Effector CD8-positive, alpha-beta T cell (primary cell): Measurements from ENCODE around the gene LRRC4B.
A peak's percentile ranks its signal among the peaks of the same experiment; 100 is the strongest.

Experiments
- DNase-seq: peaks from one replicate; lab custom pipeline; 2025; lab: John Stamatoyannopoulos, UW

Gene LRRC4B

DNA sequence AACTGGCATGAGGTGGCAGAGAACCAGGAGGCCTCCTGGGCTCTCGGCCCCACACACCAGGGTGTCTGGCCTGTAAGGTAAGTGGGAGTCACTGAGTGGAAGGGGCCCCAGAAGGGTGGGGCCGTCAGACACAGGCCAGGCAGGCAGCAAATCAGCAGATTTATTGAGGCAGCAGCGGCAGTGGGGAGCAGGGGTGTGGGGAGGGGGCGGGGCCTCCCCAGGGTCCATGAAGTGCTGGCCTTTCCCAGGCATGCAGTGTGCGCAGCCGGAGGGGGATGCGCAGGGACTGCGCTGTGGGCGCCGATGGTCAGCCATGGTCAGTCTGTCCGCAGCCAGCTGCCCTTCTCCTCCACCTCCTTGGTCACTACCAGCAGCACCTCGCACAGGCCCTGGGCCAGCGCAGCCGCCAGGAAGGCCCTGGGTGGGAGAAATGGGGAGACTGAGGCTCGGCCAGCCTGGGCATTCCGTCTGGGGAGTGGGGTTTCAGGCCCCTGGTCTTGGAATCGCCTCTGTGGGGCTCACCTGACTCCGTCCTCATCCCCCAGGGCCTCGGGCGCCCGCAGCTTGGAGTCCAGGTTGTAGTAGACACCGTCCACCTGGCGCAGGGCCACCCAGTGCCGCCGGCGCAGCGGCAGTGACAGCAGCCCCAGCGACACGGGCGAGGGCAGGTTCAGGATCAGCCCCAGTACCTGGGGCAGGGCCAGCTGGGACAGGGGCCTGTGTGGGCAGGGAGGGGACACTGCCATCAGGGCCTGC lies 62.2 kb downstream of the LRRC4B start:
- no peak for DNase-seq

DNA sequence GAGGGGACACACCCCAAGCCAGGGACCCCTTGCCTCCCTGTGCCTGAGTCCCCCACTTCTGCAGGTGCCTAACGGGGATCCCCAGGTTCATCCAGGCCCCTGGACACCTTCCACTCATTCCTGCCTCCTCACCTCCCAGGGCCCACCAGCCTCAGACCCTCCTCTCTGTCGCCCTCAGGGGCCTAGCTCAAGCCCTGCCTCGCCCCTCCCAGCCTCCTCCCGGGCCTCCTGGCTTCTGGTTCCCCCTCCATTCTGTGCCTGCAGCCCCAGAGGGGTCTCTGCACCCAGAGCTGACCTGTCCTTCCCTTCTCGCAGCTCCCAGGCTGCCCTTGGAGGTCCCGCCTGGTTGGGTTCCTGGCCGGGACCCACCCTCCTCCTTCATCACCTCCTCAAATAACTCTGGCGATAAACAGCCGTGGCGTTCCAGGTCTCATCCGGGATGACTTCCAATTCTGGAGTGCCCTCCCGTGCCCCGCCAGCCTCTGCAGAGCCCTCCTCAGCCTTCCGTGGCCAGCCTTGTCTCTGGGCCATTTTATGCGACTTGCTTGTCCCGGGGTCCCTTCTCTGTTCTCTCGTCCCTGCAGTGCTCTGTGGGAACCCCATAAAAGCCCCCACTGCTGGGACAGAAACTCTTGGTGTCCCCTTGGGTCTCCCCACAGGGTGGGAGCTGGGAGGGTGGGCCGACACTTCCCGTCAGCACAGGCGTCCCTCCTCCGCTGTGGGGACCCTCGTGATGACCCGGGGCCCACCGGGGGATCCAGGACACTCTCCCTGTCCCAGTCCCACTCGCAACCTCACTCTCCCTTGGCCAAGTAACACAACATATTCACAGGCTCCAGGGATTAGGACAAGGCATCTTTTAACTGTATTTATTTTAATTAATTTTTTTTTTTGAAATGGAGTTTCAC lies 66.4 kb downstream of the LRRC4B start:
- DNase-seq = no peak

DNA sequence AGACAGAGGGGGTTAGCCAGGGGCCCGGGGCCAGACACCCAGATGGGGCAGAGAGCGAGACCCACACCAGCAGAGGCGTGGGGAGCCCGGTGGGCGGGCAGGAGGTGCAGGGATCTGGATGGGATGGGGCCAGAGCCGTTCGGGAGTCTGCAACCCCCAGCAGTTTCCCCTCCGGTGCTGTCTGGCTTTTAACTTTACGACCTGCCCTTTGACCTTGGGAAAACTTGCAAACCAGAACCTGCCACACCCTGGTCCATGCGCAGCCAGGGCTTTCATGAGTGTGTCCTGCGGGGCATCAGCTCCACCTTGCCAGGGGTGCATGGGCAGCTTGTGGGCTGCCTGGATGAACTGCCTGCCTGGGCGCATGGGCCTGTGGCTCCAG lies 67.1 kb downstream of the LRRC4B start:
- no peak for DNase-seq

DNA sequence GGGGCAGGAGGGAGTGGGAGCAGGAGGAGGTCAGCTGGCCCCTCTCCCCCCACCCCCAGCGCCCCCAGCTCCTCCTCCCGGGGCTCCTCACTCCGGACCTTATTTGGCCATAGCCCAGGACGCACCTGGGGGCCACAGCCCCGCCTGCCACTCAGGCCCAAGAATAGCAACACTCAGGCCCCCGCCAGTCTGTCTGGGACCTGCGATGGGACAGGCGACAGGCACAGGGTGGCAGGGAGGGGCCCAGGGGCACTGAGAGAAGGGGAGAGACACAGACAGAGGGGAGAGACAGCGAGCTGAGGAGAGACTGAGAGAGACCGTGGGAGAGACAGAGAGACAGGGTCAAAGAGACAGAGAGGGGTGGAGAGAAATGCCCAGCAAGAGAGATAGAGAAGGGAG lies 67.5 kb downstream of the LRRC4B start:
- DNase-seq = no peak

DNA sequence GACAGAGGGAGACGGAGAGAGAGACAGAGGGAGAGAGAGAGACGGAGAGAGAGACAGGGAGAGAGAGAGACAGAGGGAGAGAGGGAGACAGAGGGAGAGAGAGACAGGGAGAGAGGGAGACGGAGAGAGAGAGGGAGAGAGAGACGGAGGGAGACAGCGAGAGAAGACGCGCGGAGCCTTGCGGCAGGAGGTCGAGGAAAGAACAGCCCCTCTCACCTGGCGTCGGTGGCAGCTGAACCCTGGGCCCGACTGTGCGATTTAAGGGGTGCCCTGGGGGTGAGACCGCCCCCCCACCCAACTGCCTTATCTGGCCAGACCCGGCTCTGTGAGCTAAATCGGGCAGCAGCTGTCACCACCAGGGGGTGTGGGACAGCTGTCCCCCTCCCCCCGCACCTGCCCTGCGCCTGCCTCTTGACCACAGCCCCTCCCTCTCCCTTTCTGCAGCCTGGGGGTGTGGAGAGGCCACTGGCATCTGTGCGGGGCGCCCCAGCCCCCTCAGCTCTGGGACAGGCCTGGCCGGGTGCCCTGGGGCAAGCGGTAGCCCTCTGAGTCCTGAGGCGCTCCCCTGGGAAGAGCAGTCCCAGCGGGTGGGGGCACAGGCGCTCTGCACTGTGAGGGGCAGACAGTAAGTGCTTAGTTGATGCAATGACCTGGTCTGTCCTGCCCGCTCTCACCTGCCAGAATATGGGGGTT lies 68.0 kb downstream of the LRRC4B start:
- DNase-seq = no peak

DNA sequence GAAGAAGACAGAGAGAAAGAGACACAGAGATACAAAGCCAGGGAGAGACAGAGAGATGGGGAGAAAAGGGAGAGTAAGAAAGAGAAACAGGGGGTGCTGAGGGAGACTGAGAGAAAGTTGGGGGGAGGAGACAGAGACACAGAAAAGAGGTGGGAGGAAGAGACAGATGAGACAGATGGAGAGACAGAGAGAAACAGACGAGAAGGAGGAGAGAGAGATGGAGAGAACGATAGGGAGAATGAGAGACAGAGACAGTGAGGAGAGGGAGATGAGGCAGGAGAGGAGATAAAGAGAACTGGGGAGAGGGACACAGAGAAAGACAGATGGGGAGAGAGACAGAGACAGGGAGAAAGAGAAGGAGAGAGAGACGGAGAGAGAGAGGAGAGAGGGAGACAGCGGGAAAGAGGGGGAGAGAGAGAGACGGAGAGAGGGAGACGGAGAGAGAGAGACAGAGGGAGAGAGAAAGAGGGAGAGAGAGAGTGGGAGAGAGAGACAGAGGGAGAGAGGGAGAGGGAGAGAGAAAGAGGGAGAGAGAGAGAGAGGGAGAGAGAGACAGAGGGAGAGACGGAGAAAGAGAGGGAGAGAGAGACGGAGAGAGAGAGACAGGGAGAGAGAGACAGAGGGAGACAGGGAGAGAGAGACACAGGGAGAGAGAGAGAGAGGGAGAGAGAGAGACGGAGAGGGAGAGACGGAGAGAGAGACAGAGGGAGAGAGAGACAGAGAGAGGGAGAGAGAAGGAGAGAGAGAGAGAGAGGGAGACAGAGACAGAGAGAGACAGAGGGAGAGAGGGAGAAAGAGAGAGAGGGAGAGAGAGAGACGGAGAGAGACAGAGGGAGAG lies 69.8 kb downstream of the LRRC4B start:
- no peak for DNase-seq

DNA sequence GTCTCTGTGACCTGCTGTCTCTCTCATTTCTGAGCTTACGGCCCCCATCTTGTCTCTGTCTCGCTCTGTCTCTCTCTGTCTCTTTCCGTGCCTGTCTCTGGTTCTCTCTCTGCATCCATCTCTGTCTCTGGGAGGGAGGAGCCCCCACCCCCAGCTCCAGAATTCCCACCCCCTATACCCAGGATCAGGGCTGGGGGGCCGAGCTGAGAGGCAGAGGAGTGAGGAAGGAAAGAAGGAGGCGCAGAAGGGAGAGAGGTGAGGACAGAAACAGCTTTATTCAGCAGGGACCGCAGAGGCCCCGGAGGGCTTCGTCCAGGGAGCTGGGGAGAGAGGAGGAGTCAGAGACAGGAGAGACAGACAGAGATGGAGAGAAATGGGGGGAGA lies 71.2 kb downstream of the LRRC4B start:
- DNase-seq = no peak

DNA sequence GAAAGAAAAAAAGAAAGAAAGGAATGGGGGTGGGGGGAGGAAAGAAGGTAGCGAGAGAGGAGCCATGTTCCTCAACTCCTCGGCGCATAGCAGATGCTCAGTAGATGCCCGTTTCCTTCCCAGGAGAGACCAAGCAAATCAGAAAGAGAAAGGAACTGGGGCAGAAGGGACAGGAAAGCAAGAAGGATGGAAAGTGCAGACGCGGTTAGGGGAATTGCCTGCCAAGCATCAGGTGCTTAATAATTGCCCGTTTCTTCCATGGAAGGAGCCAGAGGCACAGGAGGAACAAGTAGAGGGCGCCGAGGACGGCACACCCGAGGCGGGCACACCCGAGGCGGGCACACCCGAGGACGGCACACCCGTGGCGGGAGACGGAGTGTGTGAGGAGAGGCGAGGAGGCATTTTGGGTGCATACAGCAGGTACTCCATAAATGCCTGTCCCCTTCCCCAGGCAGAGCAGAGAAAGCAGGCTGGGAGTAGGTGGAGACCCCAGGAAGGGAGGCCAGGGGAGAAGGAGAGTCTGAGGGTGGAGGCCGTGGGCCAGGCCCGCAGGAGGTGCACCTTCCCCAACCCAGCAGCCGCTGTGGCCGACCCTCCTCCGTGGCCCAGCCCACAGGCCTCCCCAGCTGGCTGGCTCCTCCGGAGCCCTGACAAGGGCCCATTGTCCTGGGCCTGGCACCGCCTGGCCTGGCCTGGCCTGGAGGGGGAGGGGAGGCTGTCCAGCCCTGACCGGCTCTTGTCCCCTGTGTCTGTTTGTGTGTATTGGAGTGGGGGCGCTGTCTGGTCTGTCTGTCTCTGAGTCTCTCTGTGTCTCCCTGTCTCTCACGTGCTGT lies 71.8 kb downstream of the LRRC4B start:
- no peak for DNase-seq

DNA sequence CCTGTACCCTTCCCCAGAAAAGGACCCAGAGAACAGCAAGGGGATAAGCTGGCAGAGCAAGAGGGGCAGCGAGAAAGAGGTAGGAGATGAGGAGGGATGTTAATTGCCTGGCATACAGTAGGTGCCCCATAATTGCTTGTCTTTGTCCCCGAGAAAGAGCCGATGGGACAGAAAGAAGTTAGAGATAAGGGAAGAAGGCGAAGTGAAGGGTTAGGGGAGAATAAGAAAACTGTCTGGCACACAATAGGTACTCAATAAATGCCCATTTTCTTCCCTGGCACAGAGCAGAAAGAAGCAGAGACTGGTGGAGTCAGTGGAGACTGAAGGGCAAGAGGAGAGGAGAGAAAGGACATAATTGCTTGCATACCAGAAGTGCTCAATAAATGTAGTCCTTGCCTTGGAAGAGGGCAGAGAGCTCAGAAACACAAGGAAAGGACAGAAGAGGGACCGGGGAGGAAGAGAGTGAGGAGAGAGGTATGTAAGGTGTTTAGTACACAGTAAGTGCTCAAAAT lies 73.2 kb downstream of the LRRC4B start:
- no peak for DNase-seq

DNA sequence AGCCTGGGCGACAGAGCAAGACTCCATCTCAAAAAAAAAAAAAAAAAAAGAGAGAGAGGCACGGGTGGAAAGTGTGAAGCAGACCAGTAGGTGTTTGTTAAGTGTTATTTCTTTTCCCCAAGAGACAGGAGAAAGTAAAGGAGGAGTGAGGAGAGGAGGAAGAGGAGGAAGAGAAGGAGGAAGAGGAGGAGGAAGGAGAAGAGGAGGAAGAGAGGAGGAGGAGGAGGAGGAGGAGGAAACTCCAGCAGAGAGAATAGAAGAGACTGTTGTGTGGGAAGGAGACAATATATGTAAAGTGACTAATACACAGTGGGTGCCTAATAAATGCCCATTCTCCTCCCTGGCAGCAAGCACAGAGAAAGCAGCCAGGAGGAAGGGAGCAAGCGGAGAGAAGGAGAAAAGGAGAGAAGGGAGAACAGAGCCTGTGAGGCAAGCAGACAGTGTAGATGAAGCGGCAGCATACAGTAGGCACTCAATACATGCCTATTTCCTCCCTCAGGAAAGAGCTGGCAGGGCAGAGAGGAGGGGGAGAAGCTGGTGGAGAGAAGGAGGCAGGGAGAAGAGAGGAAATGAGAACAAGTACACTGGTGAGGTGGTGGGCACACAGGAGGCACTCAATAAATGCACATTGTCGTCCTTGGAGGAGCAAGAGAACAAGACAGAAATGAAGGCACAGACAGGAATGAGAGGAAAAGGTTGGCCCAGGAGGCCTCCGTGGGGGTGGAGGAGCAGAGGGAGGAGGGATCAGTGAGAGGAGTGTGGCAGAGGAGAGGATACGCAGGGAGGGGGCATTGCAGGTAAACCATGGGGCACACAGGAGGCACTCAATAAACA lies 73.8 kb downstream of the LRRC4B start:
- no peak for DNase-seq

DNA sequence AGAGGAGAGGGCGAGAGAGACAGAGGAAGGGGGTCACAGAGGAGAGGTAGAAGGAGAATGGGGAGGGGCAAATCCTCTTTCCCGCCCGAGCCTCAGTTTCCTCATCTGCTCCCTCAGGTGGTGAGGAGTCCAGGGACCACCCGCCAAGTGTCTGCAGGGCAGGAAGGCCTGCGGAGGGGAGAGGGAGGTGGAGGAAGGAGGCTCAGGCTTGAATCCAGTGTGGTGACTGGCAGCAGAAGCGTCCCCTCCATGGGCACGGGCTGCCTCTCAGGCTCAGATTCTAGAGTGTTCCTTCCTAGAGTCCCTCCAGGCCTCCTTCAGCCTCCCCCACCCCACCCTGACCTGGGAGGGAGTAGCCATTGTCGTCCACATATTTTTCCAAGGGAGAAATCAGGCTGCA lies 75.1 kb downstream of the LRRC4B start:
- no peak for DNase-seq

DNA sequence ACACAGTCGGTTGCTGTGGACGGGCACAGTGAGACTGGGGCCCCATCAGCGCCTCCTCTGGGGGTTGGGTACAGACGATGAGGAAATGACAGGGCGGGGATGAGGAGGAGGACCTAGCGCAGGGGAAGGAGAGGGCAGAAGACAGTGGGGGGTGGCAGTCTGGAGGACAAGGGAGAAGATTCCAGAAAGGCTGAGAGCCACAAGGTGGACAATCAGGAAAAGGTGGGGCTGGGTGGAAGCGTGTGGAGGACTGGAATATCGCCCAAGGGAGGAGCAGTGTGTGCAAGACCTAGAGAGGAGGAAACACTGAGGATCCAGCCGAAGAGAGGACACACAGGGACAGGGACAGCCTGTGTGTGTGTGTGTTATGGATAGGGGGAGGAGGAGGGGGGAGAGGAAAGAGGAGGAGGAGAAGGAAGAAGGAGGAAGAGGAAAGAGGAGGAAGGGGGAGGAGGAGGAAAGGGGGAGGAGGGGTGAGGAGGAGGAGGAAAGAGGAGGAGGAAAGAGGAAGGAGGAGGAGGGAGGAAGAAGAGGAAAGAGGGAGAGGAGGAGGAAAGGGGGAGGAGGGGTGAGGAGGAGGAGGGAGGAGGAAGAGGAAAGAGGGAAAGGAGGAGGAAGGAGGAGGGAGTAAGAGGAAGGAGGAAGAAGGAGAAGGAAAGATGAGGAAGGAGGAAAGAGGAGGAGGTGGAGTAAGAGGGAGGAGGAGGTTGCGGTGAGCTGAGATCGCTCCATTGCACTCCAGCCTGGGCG lies 75.8 kb downstream of the LRRC4B start:
- no peak for DNase-seq

DNA sequence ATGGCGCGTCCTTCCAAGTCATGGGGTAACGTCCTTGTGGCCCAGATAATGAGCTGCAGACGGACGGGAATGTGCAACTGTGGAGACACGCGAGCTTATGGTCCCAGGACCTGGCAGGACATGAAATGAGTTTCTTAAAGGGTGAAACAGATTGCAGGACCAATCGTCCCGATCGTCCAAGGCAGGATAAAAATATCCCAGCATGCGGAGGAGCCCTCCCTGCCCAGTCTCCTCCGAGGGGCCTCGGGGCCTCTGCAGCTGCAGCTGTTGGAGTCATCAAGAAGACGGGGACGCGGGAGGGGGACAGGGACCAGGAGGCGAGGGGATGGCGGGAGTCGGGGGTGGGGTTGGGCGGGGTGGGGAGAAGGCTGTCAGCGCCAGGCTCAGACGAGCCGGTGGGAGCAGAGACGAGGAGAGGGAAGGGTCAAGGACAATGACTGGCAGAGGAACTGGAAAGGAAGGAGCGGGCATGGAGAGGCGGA lies 77.2 kb downstream of the LRRC4B start:
- DNase-seq = no peak

DNA sequence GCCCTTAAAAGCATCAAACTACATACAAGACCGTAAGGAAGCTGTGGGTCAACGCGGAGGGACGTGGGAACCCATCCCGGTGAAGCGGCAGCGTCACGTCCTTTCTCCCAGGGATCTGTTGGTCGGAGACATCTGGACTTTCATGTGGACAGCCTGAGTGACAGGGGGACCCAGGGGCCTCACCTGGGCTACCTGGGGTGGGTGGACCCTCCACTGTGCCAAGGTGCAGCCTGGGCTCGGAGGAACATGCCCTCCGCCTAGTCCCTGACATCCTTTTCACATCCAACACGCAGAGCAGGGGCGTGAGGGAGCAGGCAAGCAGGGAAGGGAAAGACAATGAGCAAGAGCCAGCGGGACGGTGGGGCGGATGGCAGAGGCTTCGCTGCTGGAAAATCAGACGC lies 77.8 kb downstream of the LRRC4B start:
- no peak for DNase-seq

DNA sequence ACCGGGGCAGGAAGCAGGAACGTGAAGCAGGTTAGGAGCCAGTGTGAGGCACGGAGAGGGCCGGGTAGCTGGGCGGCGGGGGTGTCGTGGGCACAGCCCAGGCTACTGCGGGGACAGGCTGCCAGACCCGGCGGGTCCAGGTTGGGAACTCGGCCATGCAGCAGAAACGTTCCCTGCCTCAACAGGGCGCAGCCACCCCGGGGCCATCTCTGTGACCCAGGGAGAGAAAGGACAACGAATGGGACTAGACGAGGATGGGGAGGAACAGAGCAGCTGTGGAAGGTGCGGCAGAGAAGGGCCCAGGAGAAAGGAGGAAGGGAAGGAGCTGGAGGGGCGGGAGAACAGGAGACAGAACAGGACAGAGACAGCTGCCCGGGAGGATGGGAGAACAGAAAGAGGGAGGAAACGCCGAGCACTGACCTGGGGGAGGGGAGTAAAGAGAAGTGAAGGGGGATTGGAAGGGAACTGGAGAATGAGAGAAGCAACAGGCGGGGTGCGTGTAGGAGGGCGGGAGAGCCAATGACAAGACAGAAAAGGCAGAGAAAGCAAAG lies 78.7 kb downstream of the LRRC4B start:
- DNase-seq = no peak

DNA sequence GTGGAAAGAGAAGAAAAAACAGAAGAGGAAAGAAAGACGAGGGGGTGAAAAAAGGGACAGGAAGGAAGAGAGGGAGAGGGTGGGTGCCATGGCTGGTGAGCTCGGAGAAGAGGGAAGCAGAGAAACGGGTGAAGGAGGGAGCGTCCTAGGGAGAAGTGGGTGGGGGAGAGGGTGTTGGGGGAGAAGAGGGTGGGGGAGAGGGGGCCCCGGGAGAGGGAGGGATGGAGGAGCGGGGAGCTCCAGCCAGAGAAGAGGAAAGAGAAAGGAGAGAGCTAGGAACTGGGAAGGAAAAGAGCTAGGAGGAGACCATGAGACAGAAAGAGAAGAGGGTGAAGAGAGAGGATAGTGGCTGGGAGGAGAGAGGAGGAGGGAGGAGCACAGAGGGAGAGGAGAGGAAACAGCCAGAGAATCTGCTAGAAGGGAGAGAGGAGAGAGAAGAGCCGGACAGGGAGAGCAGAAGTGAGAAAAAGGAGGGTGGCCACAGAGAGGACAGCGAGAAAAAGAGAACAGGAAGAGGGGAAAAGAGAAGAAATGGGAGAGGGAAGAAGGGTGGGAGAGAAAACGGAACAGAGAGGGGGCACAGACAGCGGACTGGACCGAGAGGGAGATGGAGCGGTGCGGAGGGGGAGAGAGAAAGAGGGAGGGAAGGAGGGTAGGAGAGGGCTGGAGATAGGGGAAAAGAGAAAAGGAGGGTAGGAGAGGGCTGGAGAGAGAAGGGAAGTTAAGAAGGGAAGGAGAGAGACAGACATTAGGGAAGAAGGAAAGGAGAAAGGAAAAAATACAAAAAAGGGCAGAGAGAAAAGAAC lies 79.6 kb downstream of the LRRC4B start:
- DNase-seq = no peak

DNA sequence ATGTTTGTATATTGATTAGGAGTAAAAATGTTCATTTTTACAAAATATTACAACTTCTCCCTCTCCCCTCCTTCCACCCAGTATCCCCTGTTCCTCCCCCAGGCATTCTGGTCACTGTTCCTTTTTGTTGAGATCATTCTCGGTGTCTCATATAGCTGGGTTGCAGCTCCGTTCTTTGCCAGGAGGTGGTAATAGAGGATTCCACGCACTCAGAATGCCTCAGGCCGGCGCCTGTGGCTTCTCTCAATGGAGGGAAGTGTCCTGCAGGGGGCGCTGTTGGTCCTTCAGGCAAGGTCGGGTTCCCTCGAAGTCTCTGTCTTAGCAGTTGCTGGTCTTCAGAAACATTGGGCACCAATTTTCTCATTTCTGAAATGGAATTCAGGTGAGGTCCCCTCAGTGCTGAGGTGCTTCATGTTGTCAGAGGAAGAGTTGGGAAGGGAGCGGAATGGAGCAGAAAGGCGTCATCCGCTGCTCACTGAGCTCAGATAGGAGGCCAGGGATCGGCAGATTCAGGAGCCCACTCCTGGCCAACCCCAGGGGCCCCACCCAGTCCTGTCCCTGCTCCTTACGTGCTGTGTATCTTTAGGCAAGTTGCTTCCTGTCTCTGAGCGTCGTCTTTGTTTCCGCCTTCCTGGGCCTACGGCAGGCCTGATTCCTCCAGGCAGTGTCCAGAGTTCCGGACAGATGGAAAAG lies 81.3 kb downstream of the LRRC4B start:
- peak; percentile 34 for DNase-seq
